GM12878 (cell line): ENCODE results near the gene ZNF428. TPM values are rescaled to one million over a fixed set of nuclear protein-coding genes. Genes with fewer than 3 reads are reported as not detected.
A peak's percentile ranks its signal among the peaks of the same experiment; 100 is the strongest.

Experiments
- ATAC-seq: fragments of 200-7000 bp; cut with Tn5 transposase; 3 replicates; pipeline ENCODE4 v1.9.1; 2020; ENCODE audit warnings: mild to moderate bottlenecking, moderate library complexity
- BruUV-seq: library from RNA; stranded (reverse); fragments of 400-500 nt; replicated peaks from 2 replicates; lab custom pipeline; 2021; lab: Mats Ljungman, UMichigan
- CTCF ChIA-PET: fragments of 300-600 bp; sonication (Branson Sonifier 250); formaldehyde crosslinking; extraction: SDS; loops from one replicate; lab custom pipeline; 2021; ENCODE audit warnings: inconsistent platforms; lab: Yijun Ruan, JAX
- POLR2A ChIA-PET: fragments of 350-600 bp; formaldehyde crosslinking; extraction: SDS; loops from one replicate; lab custom pipeline; 2021; ENCODE audit warnings: inconsistent platforms; lab: Charles Lee
- RAD21 ChIA-PET: fragments of 300-600 bp; sonication (Branson Sonifier 250); formaldehyde crosslinking; loops from one replicate; lab custom pipeline; 2023; ENCODE audit warnings: antibody characterized with exemption; ENCODE audit not compliant: unreplicated experiment; lab: Charles Lee
- SMC1A ChIA-PET: fragments of 300-600 bp; sonication (Branson Sonifier 250); formaldehyde crosslinking; loops from one replicate; lab custom pipeline; 2023; ENCODE audit not compliant: unreplicated experiment, uncharacterized antibody; lab: Charles Lee
- DNase-seq: peaks from one replicate; pipeline ENCODE4 v3.0.0-alpha.2; 2011; ENCODE audit warnings: low read depth, low spot score
- FAIRE-seq: peaks from 3 replicates; lab custom pipeline; 2011; peaks lifted over from hg19 to GRCh38; lab: Jason Lieb, UNC
- H2AFZ ChIP-seq: 2 replicates; pipeline ENCODE4 v1.6.0; 2011; ENCODE audit warnings: low read depth, low read length, control low read depth; ENCODE audit not compliant: control insufficient read depth
- H3K27ac ChIP-seq: 2 replicates; pipeline ENCODE4 v1.5.1; 2011; ENCODE audit warnings: control low read depth; ENCODE audit not compliant: control insufficient read depth, insufficient read depth
- H3K27me3 ChIP-seq, 2 experiments: replicated peaks in 1 of 2; 2 replicates each; pipeline versions ENCODE4 v1.6.0 to v1.6.1; 2011; ENCODE audit warnings: low read length in 1 of 2; ENCODE audit not compliant: control insufficient read depth in 2 of 2, insufficient read depth in 2 of 2
- H3K36me3 ChIP-seq, 2 experiments: 2 replicates each; pipeline ENCODE4 v1.5.1; 2011; ENCODE audit warnings: low read length in 1 of 2; ENCODE audit not compliant: control insufficient read depth in 2 of 2, insufficient read depth in 2 of 2
- H3K4me1 ChIP-seq: 2 replicates; pipeline ENCODE4 v1.6.1; 2011; ENCODE audit warnings: mild to moderate bottlenecking, low read length, moderate library complexity, mixed read lengths; ENCODE audit not compliant: control insufficient read depth, insufficient read depth
- H3K4me2 ChIP-seq: 2 replicates; pipeline ENCODE4 v1.6.0; 2011; ENCODE audit warnings: control low read depth; ENCODE audit not compliant: control insufficient read depth, insufficient read depth
- H3K4me3 ChIP-seq: fragments of 200-600 bp; sonication (generic); 2 replicates; pipeline ENCODE4 v1.5.1; 2016
- H3K79me2 ChIP-seq: 2 replicates; pipeline ENCODE4 v1.6.0; 2011; ENCODE audit warnings: low read length; ENCODE audit not compliant: control insufficient read depth, insufficient read depth
- H3K9ac ChIP-seq: 2 replicates; pipeline ENCODE4 v1.8.0; 2011; ENCODE audit warnings: low read length, control low read depth, mixed read lengths; ENCODE audit not compliant: control insufficient read depth, insufficient read depth
- H3K9me3 ChIP-seq: replicated peaks from 3 replicates; pipeline ENCODE4 v1.5.1; 2011; ENCODE audit warnings: mild to moderate bottlenecking, low read length; ENCODE audit not compliant: control insufficient read depth, insufficient read depth
- H4K20me1 ChIP-seq: 2 replicates; pipeline ENCODE4 v1.6.0; 2011; ENCODE audit not compliant: control insufficient read depth, insufficient read depth
- CBX5 ChIP-seq: sonication (generic); IDR thresholded peaks from 2 replicates; pipeline ENCODE4 v1.6.1; 2016; ENCODE audit warnings: low read depth, moderate library complexity, mild to moderate bottlenecking, inconsistent platforms
- MYB ChIP-seq: fragments of 150-350 bp; IDR thresholded peaks from 2 replicates; pipeline ENCODE4 v1.6.1; 2014; ENCODE audit warnings: mild to moderate bottlenecking, low read depth, low read length, borderline replicate concordance
- POLR2A ChIP-seq: IDR thresholded peaks from 2 replicates; pipeline ENCODE4 v1.6.1; 2011; ENCODE audit warnings: low read depth, mild to moderate bottlenecking, low read length
- SIX5 ChIP-seq: IDR thresholded peaks from 2 replicates; pipeline ENCODE4 v1.6.1; 2011; ENCODE audit warnings: mild to moderate bottlenecking, low read depth, low read length, moderate library complexity; ENCODE audit not compliant: severe bottlenecking
- SREBF1 ChIP-seq: IDR thresholded peaks from 2 replicates; pipeline ENCODE4 v1.6.1; 2012; ENCODE audit warnings: mild to moderate bottlenecking, low read length
- STAT1 ChIP-seq: fragments of 450-650 bp; conservative IDR thresholded peaks from 2 replicates; pipeline ENCODE4 v1.6.1; 2014; ENCODE audit warnings: antibody characterized with exemption, mild to moderate bottlenecking
- WGBS: methylation state at CpG from one replicate; pipeline ENCODE4 v1.1.6; 2016; ENCODE audit warnings: low lambda C conversion rate; ENCODE audit not compliant: insufficient replicate concordance, insufficient coverage; ENCODE audit errors: missing lambda C conversion rate; 5-methylcytosine and 5-hydroxymethylcytosine counted together
- in situ Hi-C: fragments of 300-500 bp; cut with MboI; formaldehyde crosslinking; loops from 9 replicates; pipeline ENCODE4 v1.14.3; 2018; ENCODE audit warnings: mixed read lengths
- intact Hi-C: fragments of 100-400 bp; cut with micrococcal nuclease; formaldehyde crosslinking; loops from one replicate; pipeline ENCODE4 v1.14.2; 2022; ENCODE audit not compliant: unreplicated experiment
- polyA plus RNA-seq, 11 experiments: library from polyadenylated mRNA; depleted of rRNA in 4 of 11; unstranded in 6 of 11; stranded (reverse) in 5 of 11; fragments of >200 nt; fragmentation: Nextera tagmentation in 4 of 11; fragmentation: Illumina TruSeq in 1 of 11; extraction: Ambion mirVana in 4 of 11; extraction: Trizol in 1 of 11; gene quantifications; 1 replicate in 1 of 11; 2 replicates in 10 of 11; pipeline versions ENCODE4 v1.2.1 to v1.2.3, GENCODE V29; 2011 to 2016; ENCODE audit warnings: inconsistent platforms in 2 of 11, missing spikeins in 2 of 11, low read depth in 1 of 11
- total RNA-seq, 4 experiments: library from RNA; depleted of rRNA in 3 of 4; stranded (reverse); fragments of >200 nt in 3 of 4; fragmentation: Illumina TruSeq in 1 of 4; extraction: Trizol in 1 of 4; gene quantifications; 2 replicates each; pipeline versions ENCODE4 v1.2.1 to v1.2.3, GENCODE V29; 2013 to 2021

Gene ZNF428
- total and polyA plus RNA-seq, 10 of the 15 experiments (the other 5 are each of a cell fraction or from before 2014, with no cell fraction given): 0.27 to 57.8 (median 20.4) TPM

GRCh38 chr19:43591904-43592772 is 27.3 kb downstream of the ZNF428 start:
- H3K4me2 ChIP-seq: no peak overlapping the region
- ChIA-PET SMC1A (no interaction called here), RAD21 (no interaction called here), CTCF (interaction anchor here (1.2 to 6.6 kb wide), 3 partner anchors 37 to 145 kb away, joined by 4 to 169 read pairs (median 7); no protein-coding TSS in a partner anchor), POLR2A (interaction anchor here (0.6 to 0.7 kb wide), 2 partner anchors 49 to 516 kb away, joined by 3 to 5 read pairs; no protein-coding TSS in a partner anchor)
- FAIRE-seq: no peak
- no peaks in the 10 kb centered on the region for H3K27me3 ChIP-seq
- no peak for DNase-seq
- in situ Hi-C loops (no loop called here), intact Hi-C loops (no loop called here)
- H2AFZ ChIP-seq: no peak overlapping the region
- H3K27ac ChIP-seq: no peak overlapping the region
- H3K36me3 ChIP-seq: peaks cover 3 to 6% of the 10 kb centered on the region in 2 experiments; a peak in 3 of 4 replicates
- TF ChIP-seq CBX5 (no peak), POLR2A (peak; percentile 26; the same call in 1 of the 2 replicates)
- ATAC-seq: no peak
- no peaks in the 10 kb centered on the region for H4K20me1 ChIP-seq
- no peak overlapping the region for H3K9ac ChIP-seq
- no peaks in the 10 kb centered on the region for H3K9me3 ChIP-seq
- WGBS: 99% methylated on average over 53 of the region's 63 CpGs
- H3K4me1 ChIP-seq: no peaks in the 10 kb centered on the region
- no TSS peak for BruUV-seq
- H3K79me2 ChIP-seq: peaks cover 22% of the 10 kb centered on the region
- H3K4me3 ChIP-seq: no peak overlapping the region

- Histone ChIP-seq H3K27me3 (no peaks in the 10 kb centered on the region), H3K4me3 (no peak overlapping the region), H3K4me1 (no peaks in the 10 kb centered on the region), H3K36me3 (peaks cover 3 to 6% of the 10 kb centered on the region in 2 experiments; a peak in 3 of 4 replicates), H3K9me3 (no peaks in the 10 kb centered on the region), H2AFZ (no peak overlapping the region), H4K20me1 (no peaks in the 10 kb centered on the region), H3K4me2 (no peak overlapping the region), H3K79me2 (peaks cover 2% of the 10 kb centered on the region), H3K27ac (no peak overlapping the region), H3K9ac (no peak overlapping the region)
- peak; percentile 22; the same call in 1 of the 3 replicates for ATAC-seq
- CTCF ChIA-PET: no interaction called here
- SMC1A ChIA-PET: interaction anchor here (1.9 kb wide), 1 partner anchor 34 kb away, joined by 10 read pairs; no protein-coding TSS in a partner anchor
- POLR2A ChIA-PET: no interaction called here
- TF ChIP-seq SREBF1 (no peak), MYB (no peak), SIX5 (no peak), STAT1 (no peak)
- no TSS peak for BruUV-seq
- in situ Hi-C loops (no loop called here), intact Hi-C loops (no loop called here)
- 34% methylated on average over 6 of the region's 6 CpGs for WGBS
- RAD21 ChIA-PET: no interaction called here
- DNase-seq: no peak
- no peak for FAIRE-seq
Measured at GRCh38 chr19:43589678-43590077, 29.8 kb downstream of the ZNF428 start.
